DMS114 treated with DMSO at 0.1 percent for 48 hours (cell line): Measurements from ENCODE around the gene DMRTA2.

Source experiments
- DNase-seq: peaks from one replicate; lab custom pipeline; 2025; ENCODE audit not compliant: unreplicated experiment; lab: John Stamatoyannopoulos, UW

The DMRTA2 gene

DNA sequence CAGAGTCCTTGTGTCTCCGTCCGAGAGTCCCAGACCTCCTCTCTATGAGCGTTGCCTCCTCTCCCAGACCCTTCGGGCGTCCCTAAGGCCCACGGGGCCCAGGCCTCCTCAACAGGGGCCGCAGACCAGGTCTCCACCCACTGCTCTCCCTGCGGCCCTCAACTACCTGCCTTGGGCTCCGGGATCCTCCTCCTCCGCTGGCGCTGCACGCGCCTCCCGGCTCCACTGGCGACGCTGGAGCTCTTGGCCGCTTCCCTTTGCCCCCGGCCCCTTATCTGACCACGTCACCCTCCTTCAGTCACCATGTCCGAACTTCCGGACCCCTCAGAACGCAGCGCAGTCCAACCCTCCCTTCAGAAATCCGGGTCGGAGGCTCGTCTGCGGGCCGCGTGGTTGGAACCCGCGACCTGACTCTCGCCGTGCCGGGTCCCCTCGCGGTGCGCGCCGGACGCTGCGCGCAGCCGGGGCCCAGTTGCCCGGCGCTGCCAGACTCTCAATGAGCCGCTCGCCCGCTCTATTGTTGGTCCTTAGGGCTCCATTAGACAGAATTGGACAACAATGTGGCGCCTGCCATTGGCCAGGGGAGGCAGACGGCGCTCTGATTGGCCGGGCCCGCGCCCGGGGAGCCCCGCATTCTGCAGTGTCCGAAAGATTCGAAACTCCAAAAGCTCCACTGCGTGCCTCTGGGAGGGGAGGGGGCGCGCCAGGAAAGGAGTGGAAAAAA, at the start of gene DMRTA2:
DMRTA2 (minus strand) TSS at position 498 of the 724 bp plus-strand sequence. CDS start 1,907 bp downstream, outside the sequence.
- DNase-seq: peak; percentile 42

DNA sequence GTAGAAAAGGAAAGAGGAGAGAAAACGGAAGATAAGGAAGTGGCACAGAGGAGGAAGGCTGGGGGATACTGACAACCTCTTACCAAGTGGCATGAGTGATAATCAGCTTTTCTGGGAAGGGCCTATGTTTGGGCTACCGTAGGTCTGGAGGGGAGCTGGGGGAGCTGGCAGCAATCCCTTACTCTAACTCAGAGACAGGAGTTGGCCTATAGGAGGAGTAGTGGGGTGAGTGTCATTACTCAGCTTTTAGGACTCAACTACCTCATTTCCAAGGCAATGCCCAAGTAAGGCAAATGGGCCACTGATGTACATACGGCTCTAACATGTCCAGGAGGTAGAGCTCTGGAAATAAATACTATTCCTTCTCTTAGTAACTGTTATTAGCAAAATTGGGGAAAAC, 48.7 kb upstream of the DMRTA2 start:
- DNase-seq: no peak

- DNase-seq: no peak
These were observed 39.7 kb upstream of the DMRTA2 start for GRCh38 chr1:50462964-50463363.

GRCh38 chr1:50458507-50458906, 35.3 kb upstream of the DMRTA2 start:
- no peak for DNase-seq

DNA sequence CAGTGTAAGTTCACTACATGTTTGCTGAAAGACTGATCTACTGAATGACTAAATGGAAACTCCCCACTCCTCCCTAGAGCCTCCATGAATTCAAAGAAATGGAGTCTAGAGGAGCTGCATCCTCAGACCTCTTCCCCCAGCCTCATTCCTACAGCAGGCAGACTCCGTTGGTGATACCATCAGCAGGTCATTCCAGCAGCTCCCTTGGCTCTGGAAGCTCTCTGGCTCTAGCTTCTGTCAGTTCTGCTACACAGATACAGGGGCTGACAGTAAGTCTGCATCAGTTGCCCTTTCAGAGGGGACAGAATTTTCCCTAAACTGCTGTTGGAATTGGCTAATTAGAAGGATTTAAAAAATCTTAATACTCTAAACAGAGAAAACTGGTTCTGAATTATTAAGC, 31.7 kb upstream of the DMRTA2 start:
- no peak for DNase-seq

DNA sequence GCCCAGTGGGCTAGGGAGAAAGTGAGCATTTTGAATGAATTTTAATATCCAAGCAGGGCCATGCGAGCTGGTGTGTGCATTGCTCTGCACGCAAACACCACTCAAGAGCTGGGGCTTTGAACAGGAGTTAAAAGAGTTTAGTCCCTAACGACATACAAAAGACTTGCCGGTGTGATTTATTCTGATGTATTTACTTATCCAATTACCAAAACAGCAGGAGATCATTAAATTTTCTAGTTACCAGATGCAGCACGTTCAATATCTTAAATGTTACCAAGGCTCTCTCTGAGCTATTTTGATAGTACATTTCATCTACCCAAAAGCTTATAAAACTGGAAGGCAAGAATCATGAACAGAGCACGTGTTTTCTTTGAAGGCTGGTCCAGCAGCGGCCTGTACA, 30.0 kb upstream of the DMRTA2 start:
- no peak for DNase-seq

- DNase-seq: no peak
These were observed 29.5 kb upstream of the DMRTA2 start for GRCh38 chr1:50452700-50453099.

GRCh38 chr1:50450861-50451653, 27.8 kb upstream of the DMRTA2 start:
- DNase-seq: no peak

- DNase-seq: no peak
These were observed 24.7 kb upstream of the DMRTA2 start for GRCh38 chr1:50447961-50448360.

DNA sequence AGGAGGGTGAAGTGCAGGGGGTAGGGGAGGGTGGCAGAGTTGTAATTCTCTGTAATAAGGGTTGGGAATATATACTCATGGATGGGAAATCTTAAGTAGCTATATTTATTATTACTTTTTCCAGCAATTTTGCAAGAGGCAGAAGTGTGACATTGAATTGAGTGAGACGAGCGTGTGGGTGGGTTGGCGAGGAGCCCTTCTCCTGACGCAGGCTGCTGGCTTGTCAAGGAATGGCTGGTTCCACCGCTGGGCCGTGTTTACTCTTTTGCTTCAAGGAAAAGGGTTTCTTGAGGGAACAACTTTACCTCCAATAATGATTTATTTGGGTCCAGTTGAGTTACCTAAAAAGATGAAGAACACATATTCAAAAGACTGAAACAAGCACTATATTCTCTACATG, 17.9 kb upstream of the DMRTA2 start:
- no peak for DNase-seq

DNA sequence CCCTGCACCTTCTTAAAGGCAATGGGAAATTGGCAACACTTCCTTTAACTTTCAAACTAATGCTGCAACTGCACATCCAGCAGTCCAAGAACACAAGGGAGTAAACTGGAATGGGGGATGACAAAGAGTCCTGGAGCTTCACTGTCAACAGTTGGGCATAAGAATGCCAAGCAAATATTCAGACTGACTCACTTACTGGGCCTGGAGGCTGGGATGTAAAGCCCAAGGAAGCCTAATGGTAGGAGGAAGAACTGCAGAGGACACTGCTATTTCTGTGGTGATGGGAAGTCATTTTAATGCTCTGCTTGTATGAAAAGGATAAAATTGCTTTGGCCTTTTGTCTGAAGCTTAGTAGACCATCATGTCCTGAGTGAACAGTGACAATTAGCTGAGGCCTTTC, 15.7 kb upstream of the DMRTA2 start:
- no peak for DNase-seq

GRCh38 chr1:50436489-50436888, 13.2 kb upstream of the DMRTA2 start:
- DNase-seq: no peak

- no peak for DNase-seq
These were observed 6.8 kb upstream of the DMRTA2 start for GRCh38 chr1:50430010-50430405.

DNA sequence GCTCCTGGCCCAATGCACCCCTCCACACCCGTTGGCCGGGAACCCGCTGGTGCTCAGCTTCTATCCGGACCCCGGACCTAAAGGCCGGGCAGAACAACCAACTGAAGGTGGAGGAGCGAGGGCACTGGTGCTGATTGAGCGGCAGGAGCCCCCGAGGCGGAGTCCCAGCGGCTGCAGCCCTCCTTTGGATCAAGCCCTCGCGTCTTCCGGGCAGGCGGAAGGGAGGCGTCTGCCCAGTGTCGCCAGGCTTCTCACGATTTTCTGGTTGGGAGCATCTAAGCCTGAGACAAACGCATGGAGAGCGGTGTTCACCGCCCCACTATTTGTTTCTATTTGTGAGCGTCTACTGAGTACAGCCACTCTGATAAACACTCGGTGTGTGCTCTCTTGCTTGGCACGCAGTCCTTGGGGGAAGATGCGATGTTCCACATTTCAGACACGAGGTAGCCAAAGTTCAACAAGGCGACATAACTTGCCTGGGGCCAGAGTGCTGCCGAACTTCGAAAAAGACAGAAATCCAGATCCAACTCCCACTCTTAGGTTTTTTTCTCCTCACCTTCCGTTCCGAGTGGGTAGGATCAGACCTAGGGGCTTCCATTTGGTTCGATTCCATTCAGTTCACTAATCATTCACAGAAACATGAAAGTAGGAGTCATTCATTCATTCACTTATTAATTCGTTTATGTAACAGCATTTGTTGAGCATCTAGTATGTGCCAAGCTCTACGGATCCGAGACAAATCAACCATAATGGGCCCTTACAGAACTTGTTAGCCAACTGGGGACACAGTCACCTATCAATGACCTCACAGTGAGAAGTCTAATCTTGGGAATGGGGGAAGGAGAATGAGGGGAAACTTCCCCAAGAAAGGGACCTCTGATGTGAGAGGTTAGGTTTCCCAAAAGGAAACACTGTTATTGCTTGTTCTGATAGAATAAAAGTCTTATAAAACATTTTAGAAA, 4.9 kb upstream of the DMRTA2 start:
- peak; percentile 28 for DNase-seq

DNA sequence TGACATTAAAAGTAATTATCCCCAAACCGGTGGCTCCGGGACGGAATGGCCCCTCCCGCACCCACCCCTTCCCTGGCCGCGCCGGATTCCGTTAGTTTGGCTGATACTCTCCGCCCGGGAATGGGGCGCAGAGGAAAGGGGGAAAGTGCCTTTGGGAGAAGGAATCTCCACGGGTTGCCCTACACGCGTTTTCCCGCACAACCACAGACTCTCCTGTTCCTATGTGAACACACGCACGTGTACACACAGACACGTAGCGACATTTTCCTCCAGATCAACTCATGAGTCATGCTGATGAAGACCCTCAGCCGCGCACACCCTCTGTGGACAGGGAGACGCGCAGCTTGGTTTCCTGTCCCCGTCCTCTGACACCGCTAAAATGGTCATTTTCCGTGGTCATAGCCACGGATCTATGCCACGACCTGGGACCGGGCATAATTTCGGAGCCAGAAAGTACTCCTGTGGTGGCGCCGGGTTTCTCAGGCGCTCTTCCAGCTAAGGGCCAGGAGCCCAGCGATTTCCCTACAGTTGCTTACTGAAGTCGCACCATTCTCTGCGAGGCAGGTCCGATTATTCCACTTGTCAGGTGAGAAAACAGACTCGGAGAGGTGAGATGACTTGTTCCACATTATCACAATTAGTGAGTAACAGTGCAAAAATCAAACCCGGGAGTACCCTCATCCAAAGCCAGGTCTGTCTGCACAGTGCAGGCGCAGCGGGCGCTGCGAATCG, 4.0 kb upstream of the DMRTA2 start:
- peak; percentile 41 for DNase-seq

DNA sequence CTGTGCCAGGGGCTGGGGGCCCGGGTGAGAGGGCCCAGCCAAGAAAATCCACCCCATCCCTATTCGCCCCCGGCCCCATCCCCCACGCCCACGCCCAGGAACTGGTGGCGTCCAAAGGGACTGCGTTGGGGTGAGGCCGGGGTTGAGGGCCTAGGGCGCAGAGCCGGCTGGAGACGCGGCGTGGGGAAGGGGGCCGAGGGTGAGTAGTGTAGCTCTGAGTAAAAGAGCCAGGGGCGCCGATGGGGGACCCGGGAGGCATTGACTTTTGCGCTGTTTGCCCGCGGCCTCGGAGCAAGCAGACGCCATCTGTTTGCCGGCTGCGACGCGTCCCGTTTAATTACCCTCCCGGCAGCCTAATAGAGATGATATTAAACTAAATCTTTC, 3.5 kb upstream of the DMRTA2 start:
- DNase-seq: no peak

- no peak for DNase-seq
These were observed 3.0 kb upstream of the DMRTA2 start for GRCh38 chr1:50426108-50426700.

DNA sequence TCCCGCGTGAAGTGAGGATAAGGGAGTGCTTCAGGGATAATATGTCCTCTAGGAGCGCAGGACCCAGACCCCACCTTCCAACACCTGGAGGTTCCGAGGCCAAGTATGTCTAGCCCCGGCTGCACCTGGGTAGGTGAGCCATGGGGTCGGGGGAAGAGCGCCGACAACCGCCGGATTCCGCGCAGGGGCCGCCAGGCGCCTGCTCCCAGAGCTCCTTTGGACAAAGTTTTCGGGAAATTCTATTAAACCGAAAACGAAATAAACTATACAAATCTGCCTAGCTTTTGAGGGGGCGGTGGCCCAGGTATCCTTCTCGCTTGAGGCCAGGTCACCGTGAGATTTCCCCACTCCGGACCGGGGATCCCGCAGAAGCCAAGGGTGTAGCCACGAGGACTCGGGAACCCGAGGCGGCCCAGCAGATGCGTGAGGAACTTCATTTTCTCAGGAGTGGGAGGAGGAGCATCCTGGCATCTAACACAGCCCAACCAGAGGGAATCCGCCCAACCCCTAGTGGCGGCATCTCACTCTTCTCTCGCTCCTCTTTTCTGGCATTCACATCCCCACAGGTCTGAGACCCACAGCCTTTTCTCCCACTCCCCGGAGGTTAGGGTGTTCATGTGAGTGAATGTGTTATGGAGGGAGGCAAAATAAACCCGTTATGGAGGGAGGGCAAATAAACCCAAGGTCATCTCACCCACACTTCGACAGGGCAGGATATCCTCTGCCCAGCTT, 2.3 kb upstream of the DMRTA2 start:
- DNase-seq: peak; percentile 42

- DNase-seq: no peak
These were observed 1.7 kb upstream of the DMRTA2 start for GRCh38 chr1:50424884-50425375.
